HL-60 (cell line): ENCODE results near the gene CD93.

ENCODE experiments used
- GABPA ChIP-seq: IDR thresholded peaks from 2 replicates; pipeline ENCODE4 v1.6.1; 2012; ENCODE audit warnings: low read depth
- POLR2AphosphoS5 ChIP-seq: IDR thresholded peaks from 2 replicates; pipeline ENCODE4 v1.6.1; 2012; ENCODE audit warnings: low read depth
- SPI1 ChIP-seq: IDR thresholded peaks from 2 replicates; pipeline ENCODE4 v1.6.1; 2012; ENCODE audit warnings: low read depth, mild to moderate bottlenecking, borderline replicate concordance
- TF ChIP-seq, protein P1 (sequence below): IDR thresholded peaks from one replicate; pipeline ENCODE4 v1.5.1; 2011; ENCODE audit warnings: low read length, control low read depth, inconsistent platforms; ENCODE audit not compliant: insufficient read depth

DNA sequence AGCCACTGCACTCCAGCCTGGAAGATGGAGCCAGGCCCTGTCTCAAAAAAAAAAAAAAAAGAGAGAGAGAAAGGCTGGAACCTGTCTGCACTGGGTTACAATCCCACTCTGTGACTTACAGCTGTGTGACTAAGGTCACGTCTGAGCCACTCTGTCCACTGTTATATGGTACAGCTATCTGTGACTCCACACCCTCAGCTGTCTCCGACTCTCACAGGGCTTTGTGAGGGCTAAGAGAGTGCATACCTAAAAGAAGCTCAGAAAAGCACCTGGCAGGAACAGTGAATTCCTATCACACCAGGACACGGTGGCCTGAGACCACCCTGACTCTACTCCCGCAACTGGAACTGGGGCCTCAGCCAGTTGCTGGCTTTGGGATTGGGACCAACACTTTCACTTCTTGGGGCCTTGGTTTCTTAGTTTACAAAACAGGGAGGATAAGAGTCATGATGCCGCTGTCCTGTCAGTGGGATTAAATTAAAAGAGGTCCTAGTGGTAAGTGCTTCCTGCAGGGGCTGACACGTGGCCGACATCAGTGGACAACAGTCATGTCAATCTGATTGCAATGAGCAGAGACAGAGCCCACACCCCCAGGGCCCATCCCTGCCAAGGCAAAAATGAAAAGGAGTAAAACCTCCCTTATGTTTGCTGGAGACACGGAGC lies 5.7 kb upstream of the CD93 start:
- TF ChIP-seq SPI1, result no peak
- TF ChIP-seq, protein P1, sequence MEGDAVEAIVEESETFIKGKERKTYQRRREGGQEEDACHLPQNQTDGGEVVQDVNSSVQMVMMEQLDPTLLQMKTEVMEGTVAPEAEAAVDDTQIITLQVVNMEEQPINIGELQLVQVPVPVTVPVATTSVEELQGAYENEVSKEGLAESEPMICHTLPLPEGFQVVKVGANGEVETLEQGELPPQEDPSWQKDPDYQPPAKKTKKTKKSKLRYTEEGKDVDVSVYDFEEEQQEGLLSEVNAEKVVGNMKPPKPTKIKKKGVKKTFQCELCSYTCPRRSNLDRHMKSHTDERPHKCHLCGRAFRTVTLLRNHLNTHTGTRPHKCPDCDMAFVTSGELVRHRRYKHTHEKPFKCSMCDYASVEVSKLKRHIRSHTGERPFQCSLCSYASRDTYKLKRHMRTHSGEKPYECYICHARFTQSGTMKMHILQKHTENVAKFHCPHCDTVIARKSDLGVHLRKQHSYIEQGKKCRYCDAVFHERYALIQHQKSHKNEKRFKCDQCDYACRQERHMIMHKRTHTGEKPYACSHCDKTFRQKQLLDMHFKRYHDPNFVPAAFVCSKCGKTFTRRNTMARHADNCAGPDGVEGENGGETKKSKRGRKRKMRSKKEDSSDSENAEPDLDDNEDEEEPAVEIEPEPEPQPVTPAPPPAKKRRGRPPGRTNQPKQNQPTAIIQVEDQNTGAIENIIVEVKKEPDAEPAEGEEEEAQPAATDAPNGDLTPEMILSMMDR, result no peak
- no peak for TF ChIP-seq POLR2AphosphoS5
- TF ChIP-seq GABPA, result no peak
